Fibroblast of lung (primary cell): ENCODE measurements around the gene WBP4. TPM values are rescaled to one million over a fixed set of nuclear protein-coding genes. Genes with fewer than 3 reads are reported as not detected.

Experiments used
- DNase-seq, 2 donors: peaks; one replicate each; pipeline versions ENCODE4 v3.0.0 to v3.0.0-alpha.2; 2010; ENCODE audit warnings: low read depth in 2 of 2
- H2AFZ ChIP-seq: 2 replicates; pipeline ENCODE4 v1.5.1; 2012; ENCODE audit warnings: low read length, control low read depth, inconsistent platforms
- H3K27ac ChIP-seq: 2 replicates; pipeline ENCODE4 v1.5.1; 2011; ENCODE audit warnings: low read length, control low read depth; ENCODE audit not compliant: insufficient read depth
- H3K27me3 ChIP-seq: 2 replicates; pipeline ENCODE4 v1.5.1; 2011; ENCODE audit warnings: mild to moderate bottlenecking, low read length; ENCODE audit not compliant: control insufficient read depth, insufficient read depth
- H3K36me3 ChIP-seq: 2 replicates; pipeline ENCODE4 v1.5.1; 2011; ENCODE audit warnings: low read length; ENCODE audit not compliant: control insufficient read depth, insufficient read depth
- H3K4me1 ChIP-seq: 2 replicates; pipeline ENCODE4 v1.5.1; 2011; ENCODE audit warnings: low read length; ENCODE audit not compliant: control insufficient read depth, insufficient read depth; ENCODE audit errors: extremely low read depth
- H3K4me2 ChIP-seq: 2 replicates; pipeline ENCODE4 v1.5.1; 2011; ENCODE audit warnings: low read length, control low read depth; ENCODE audit not compliant: insufficient read depth; ENCODE audit errors: extremely low read depth
- H3K4me3 ChIP-seq, 4 experiments: fragments of 200-600 bp in 1 of 4; sonication (generic) in 1 of 4; replicated peaks in 1 of 4; 2 replicates each; pipeline ENCODE4 v1.5.1; 2011 to 2016; ENCODE audit warnings: low read length in 4 of 4, low read depth in 3 of 4, mild to moderate bottlenecking in 3 of 4, control low read depth in 2 of 4, inconsistent platforms in 1 of 4, mixed read lengths in 1 of 4; ENCODE audit not compliant: insufficient read depth in 1 of 4; ENCODE audit errors: control extremely low read depth in 1 of 4
- H3K79me2 ChIP-seq: 2 replicates; pipeline ENCODE4 v1.5.1; 2012; ENCODE audit warnings: mild to moderate bottlenecking, low read length, inconsistent platforms; ENCODE audit not compliant: control insufficient read depth, insufficient read depth
- H3K9ac ChIP-seq: 2 replicates; pipeline ENCODE4 v1.5.1; 2011; ENCODE audit warnings: mild to moderate bottlenecking, low read length, control low read depth; ENCODE audit not compliant: insufficient read depth
- H3K9me3 ChIP-seq: 2 replicates; pipeline ENCODE4 v1.5.1; 2012; ENCODE audit warnings: low read depth, low read length; ENCODE audit not compliant: control insufficient read depth, insufficient read depth
- H4K20me1 ChIP-seq: 2 replicates; pipeline ENCODE4 v1.5.1; 2011; ENCODE audit warnings: low read length; ENCODE audit not compliant: control insufficient read depth, insufficient read depth; ENCODE audit errors: extremely low read depth
- EZH2 ChIP-seq: IDR thresholded peaks from 2 replicates; pipeline ENCODE4 v1.5.1; 2012; ENCODE audit warnings: low read length, control low read depth, mild to moderate bottlenecking; ENCODE audit errors: missing control alignments
- polyA plus RNA-seq, 2 donors: library from polyadenylated mRNA; depleted of rRNA in 1 of 2; stranded (reverse) in 1 of 2; unstranded in 1 of 2; fragments of >200 nt; gene quantifications; 2 replicates each; pipeline ENCODE4 v1.2.1, GENCODE V29; 2011 to 2012; ENCODE audit warnings: missing spikeins in 1 of 2
- total RNA-seq: library from RNA; depleted of rRNA; stranded (reverse); fragments of >200 nt; gene quantifications from 2 replicates; pipeline ENCODE4 v1.2.1, GENCODE V29; 2014
- TF ChIP-seq, protein P1 (sequence below), 2 donors: IDR thresholded peaks in 1 of 2; conservative IDR thresholded peaks in 1 of 2; 1 replicate in 1 of 2; 2 replicates in 1 of 2; pipeline ENCODE4 v1.5.1; 2011 to 2012; ENCODE audit warnings: low read length in 2 of 2, control low read depth in 1 of 2, inconsistent platforms in 1 of 2, low read depth in 1 of 2, mild to moderate bottlenecking in 1 of 2

The WBP4 gene
- total and polyA plus RNA-seq, 2 donors (not counting 1 experiment from before 2014, with no cell fraction given), result 13.7 to 17.7 TPM

- Histone ChIP-seq H3K4me3 (no peak overlapping the region), H3K4me1 (no peaks in the 10 kb centered on the region), H3K79me2 (no peaks in the 10 kb centered on the region), H4K20me1 (no peaks in the 10 kb centered on the region), H3K9me3 (no peaks in the 10 kb centered on the region), H3K9ac (no peak overlapping the region), H3K36me3 (no peaks in the 10 kb centered on the region), H3K27me3 (no peaks in the 10 kb centered on the region), H3K4me2 (no peak overlapping the region), H2AFZ (no peak overlapping the region), H3K27ac (no peak overlapping the region)
- TF ChIP-seq EZH2, result no peak
- TF ChIP-seq, protein P1, sequence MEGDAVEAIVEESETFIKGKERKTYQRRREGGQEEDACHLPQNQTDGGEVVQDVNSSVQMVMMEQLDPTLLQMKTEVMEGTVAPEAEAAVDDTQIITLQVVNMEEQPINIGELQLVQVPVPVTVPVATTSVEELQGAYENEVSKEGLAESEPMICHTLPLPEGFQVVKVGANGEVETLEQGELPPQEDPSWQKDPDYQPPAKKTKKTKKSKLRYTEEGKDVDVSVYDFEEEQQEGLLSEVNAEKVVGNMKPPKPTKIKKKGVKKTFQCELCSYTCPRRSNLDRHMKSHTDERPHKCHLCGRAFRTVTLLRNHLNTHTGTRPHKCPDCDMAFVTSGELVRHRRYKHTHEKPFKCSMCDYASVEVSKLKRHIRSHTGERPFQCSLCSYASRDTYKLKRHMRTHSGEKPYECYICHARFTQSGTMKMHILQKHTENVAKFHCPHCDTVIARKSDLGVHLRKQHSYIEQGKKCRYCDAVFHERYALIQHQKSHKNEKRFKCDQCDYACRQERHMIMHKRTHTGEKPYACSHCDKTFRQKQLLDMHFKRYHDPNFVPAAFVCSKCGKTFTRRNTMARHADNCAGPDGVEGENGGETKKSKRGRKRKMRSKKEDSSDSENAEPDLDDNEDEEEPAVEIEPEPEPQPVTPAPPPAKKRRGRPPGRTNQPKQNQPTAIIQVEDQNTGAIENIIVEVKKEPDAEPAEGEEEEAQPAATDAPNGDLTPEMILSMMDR (conservative IDR thresholded peaks at IDR 0.05 in 1 of 2, IDR thresholded peaks at IDR 0.05 in 1 of 2; ENCODE audit: low read depth in 1 of 2, low read length in 2 of 2), result no peak
- DNase-seq, result no peak
Observed at GRCh38 chr13:41098761-41099160, 37.5 kb downstream of the WBP4 start.

DNA sequence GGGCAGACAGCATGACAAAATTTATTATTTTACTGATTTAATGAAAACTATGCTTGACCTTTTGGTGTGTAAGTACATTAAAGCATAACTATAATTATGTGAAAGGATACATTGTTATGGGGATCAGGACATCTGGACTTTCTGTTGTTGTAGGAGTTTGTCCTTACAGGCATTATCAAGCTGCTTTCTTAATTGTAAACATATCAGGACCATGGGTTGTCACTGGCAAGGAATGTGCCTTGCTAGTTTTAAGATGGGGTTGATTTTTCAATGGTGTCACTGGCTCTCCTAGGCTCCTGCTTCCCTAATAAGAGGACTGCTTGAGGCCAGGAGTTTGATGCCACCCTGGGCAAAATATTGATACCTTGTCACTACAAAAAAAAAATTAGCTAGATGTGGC is 38.7 kb downstream of the WBP4 start:
- Histone ChIP-seq H3K4me1 (no peaks in the 10 kb centered on the region), H3K79me2 (no peaks in the 10 kb centered on the region), H4K20me1 (no peaks in the 10 kb centered on the region), H3K4me2 (no peak overlapping the region), H3K27me3 (no peaks in the 10 kb centered on the region), H3K9ac (no peak overlapping the region), H3K36me3 (no peaks in the 10 kb centered on the region), H2AFZ (no peak overlapping the region), H3K27ac (no peak overlapping the region), H3K4me3 (no peak overlapping the region), H3K9me3 (no peaks in the 10 kb centered on the region)
- TF ChIP-seq, protein P1 (conservative IDR thresholded peaks at IDR 0.05 in 1 of 2, IDR thresholded peaks at IDR 0.05 in 1 of 2; ENCODE audit: low read depth in 1 of 2, low read length in 2 of 2), result no peak
- TF ChIP-seq EZH2, result no peak
- no peak for DNase-seq

GRCh38 chr13:41107104-41107571 is 45.8 kb downstream of the WBP4 start:
- Histone ChIP-seq H3K27me3 (no peaks in the 10 kb centered on the region), H2AFZ (no peak overlapping the region), H3K79me2 (no peaks in the 10 kb centered on the region), H3K9me3 (no peaks in the 10 kb centered on the region), H4K20me1 (no peaks in the 10 kb centered on the region), H3K4me2 (no peak overlapping the region), H3K4me3 (no peak overlapping the region), H3K27ac (no peak overlapping the region), H3K9ac (no peak overlapping the region), H3K4me1 (no peaks in the 10 kb centered on the region), H3K36me3 (no peaks in the 10 kb centered on the region)
- DNase-seq, result no peak
- TF ChIP-seq, protein P1 (conservative IDR thresholded peaks at IDR 0.05 in 1 of 2, IDR thresholded peaks at IDR 0.05 in 1 of 2; ENCODE audit: low read depth in 1 of 2, low read length in 2 of 2), result no peak
- TF ChIP-seq EZH2, result no peak
